EH (cell line): ENCODE data around the gene HBA2.
"Not testable (repeated sequence)": the region's sequence is repeated elsewhere in the genome, so short reads cannot be mapped to it uniquely, and the experiment has no call there.

Experiments
- DNase-seq: peaks from one replicate; pipeline ENCODE4 v3.0.0-alpha.2; 2015; ENCODE audit warnings: low read depth

HBA2 gene

GRCh38 chr16:175011-175949 lies 2.6 kb downstream of the HBA2 start:
- no peak for DNase-seq

GRCh38 chr16:176006-176405 lies 3.3 kb downstream of the HBA2 start:
- not testable (repeated sequence) for DNase-seq

GRCh38 chr16:176477-177382 lies 4.1 kb downstream of the HBA2 start, which contains the start of gene HBA1:
Gene HBA1, plus strand, starts transcription at chr16:176680. Its CDS starts 37 bp downstream, at chr16:176717.
- not testable (repeated sequence) for DNase-seq

GRCh38 chr16:177394-177822 lies 4.7 kb downstream of the HBA2 start:
- DNase-seq = peak; percentile 29

- no peak for DNase-seq
These were observed 5.4 kb downstream of the HBA2 start for GRCh38 chr16:177981-178667.

- DNase-seq = no peak
These were observed 6.0 kb downstream of the HBA2 start for GRCh38 chr16:178668-179015.

- DNase-seq = no peak
These were observed 6.8 kb downstream of the HBA2 start for GRCh38 chr16:179211-180092.

- DNase-seq = peak; percentile 15
These were observed 7.5 kb downstream of the HBA2 start, which contains the start of gene HBQ1 for GRCh38 chr16:180101-180675. Gene HBQ1, plus strand, starts transcription at chr16:180459. Its CDS starts 28 bp downstream, at chr16:180487.

GRCh38 chr16:180681-181564 lies 8.2 kb downstream of the HBA2 start:
- peak; percentile 56 for DNase-seq

- peak; percentile 7 for DNase-seq
These were observed 8.9 kb downstream of the HBA2 start for GRCh38 chr16:181565-182021.

GRCh38 chr16:183005-183404 lies 10.3 kb downstream of the HBA2 start:
- DNase-seq = no peak

GRCh38 chr16:185213-185612 lies 12.5 kb downstream of the HBA2 start:
- no peak for DNase-seq

- no peak for DNase-seq
These were observed 13.0 kb downstream of the HBA2 start for GRCh38 chr16:185691-186090.

GRCh38 chr16:187330-187729 lies 14.7 kb downstream of the HBA2 start:
- DNase-seq = no peak

- DNase-seq = no peak
These were observed 16.0 kb downstream of the HBA2 start for GRCh38 chr16:188674-189073.

GRCh38 chr16:189604-190186 lies 17.0 kb downstream of the HBA2 start:
- DNase-seq = no peak

- no peak for DNase-seq
These were observed 19.2 kb downstream of the HBA2 start for GRCh38 chr16:191831-192230.

GRCh38 chr16:192686-193085 lies 20.0 kb downstream of the HBA2 start:
- DNase-seq = no peak

- DNase-seq = no peak
These were observed 20.8 kb downstream of the HBA2 start for GRCh38 chr16:193441-193840.
